Esophagus squamous epithelium (tissue), 5 donors: ENCODE data around the gene FGD4. TPM values are rescaled to one million over a fixed set of nuclear protein-coding genes. Genes with fewer than 3 reads are reported as not detected.

Experiments
- DNase-seq: peaks from one replicate; lab custom pipeline; 2025; lab: John Stamatoyannopoulos, UW
- H3K27ac ChIP-seq, 4 donors: fragments of 200-600 bp; sonication (generic); one replicate each; pipeline ENCODE4 v1.5.1; 2016 to 2019; ENCODE audit warnings: mild to moderate bottlenecking in 1 of 4
- H3K27me3 ChIP-seq, 4 donors: fragments of 200-600 bp; sonication (generic); 1 replicate in 3 of 4; 2 replicates in 1 of 4; pipeline versions ENCODE4 v1.5.1 to v1.6.0; 2017 to 2021; ENCODE audit warnings: antibody characterized with exemption in 1 of 4
- H3K36me3 ChIP-seq, 3 donors: fragments of 200-600 bp; sonication (generic); one replicate each; pipeline ENCODE4 v1.5.1; 2016 to 2019
- H3K4me1 ChIP-seq, 3 donors: fragments of 200-600 bp; sonication (generic); one replicate each; pipeline ENCODE4 v1.5.1; 2017 to 2019
- H3K4me3 ChIP-seq, 4 donors: fragments of 200-600 bp; sonication (generic); 1 replicate in 3 of 4; 2 replicates in 1 of 4; pipeline ENCODE4 v1.5.1; 2016 to 2019; ENCODE audit warnings: mild to moderate bottlenecking in 2 of 4, moderate library complexity in 1 of 4
- H3K9me3 ChIP-seq, 3 donors: fragments of 200-600 bp; sonication (generic); one replicate each; pipeline ENCODE4 v1.5.1; 2016 to 2019
- CTCF ChIP-seq, 6 experiments: fragments of 450-650 bp in 4 of 6; fragments of 200-600 bp in 2 of 6; sonication (generic) in 2 of 6; IDR thresholded peaks; one replicate each; pipeline ENCODE4 v1.5.1; 2016 to 2019; ENCODE audit warnings: antibody characterized with exemption in 6 of 6, mild to moderate bottlenecking in 4 of 6, moderate library complexity in 4 of 6
- POLR2A ChIP-seq, 4 donors: fragments of 450-650 bp; IDR thresholded peaks; one replicate each; pipeline ENCODE4 v1.6.1; 2017; ENCODE audit warnings: antibody characterized with exemption in 4 of 4, mild to moderate bottlenecking in 4 of 4, moderate library complexity in 3 of 4
- WGBS, 2 donors: methylation state at CpG; one replicate each; pipeline ENCODE4 v1.1.5; 2018; 5-methylcytosine and 5-hydroxymethylcytosine counted together
- intact Hi-C: fragments of 100-400 bp; cut with DNase I; formaldehyde crosslinking; loops from one replicate; pipeline ENCODE4 v1.15.0; 2022
- total RNA-seq, 4 donors: library from RNA; depleted of rRNA; stranded (reverse); fragments of >200 nt; gene quantifications; one replicate each; pipeline ENCODE4 v1.1.0, GENCODE V29; 2016
- donor health status: DM: yes; HTN: yes; CAD: no.

The FGD4 gene
- total RNA-seq, 4 donors from 2014 or later = 17.0 to 49.8 (median 25.6) TPM

GRCh38 chr12:32618115-32618514, 218.8 kb downstream of the FGD4 start:
- Histone ChIP-seq H3K27me3 (no peaks in the 10 kb centered on the region), H3K4me3 (no peak overlapping the region), H3K36me3 (peaks cover 0 to 98% (median 0%) of the 10 kb centered on the region in 3 donors), H3K27ac (no peak overlapping the region), H3K9me3 (no peaks in the 10 kb centered on the region), H3K4me1 (no peaks in the 10 kb centered on the region)
- no peak for DNase-seq
- intact Hi-C loops = no loop called here
- TF ChIP-seq POLR2A (IDR thresholded peaks at IDR 0.05) = no peak
- no peak for TF ChIP-seq CTCF (IDR thresholded peaks at IDR 0.05)
- 73 to 81% methylated on average over 3 of the region's 3 CpGs for WGBS, 2 donors

GRCh38 chr12:32627976-32628375, 228.6 kb downstream of the FGD4 start:
- WGBS, 2 donors = 94 to 97% methylated on average over 4 of the region's 4 CpGs
- Histone ChIP-seq H3K4me3 (no peak overlapping the region), H3K9me3 (no peaks in the 10 kb centered on the region), H3K27me3 (no peaks in the 10 kb centered on the region), H3K27ac (no peak overlapping the region), H3K4me1 (no peaks in the 10 kb centered on the region), H3K36me3 (peaks cover 0 to 98% (median 13%) of the 10 kb centered on the region in 3 donors)
- intact Hi-C loops = no loop called here
- no peak for TF ChIP-seq CTCF (IDR thresholded peaks at IDR 0.05)
- no peak for TF ChIP-seq POLR2A (IDR thresholded peaks at IDR 0.05)
- DNase-seq = no peak

- Histone ChIP-seq H3K36me3 (peaks cover 4 to 96% (median 11%) of the 10 kb centered on the region in 3 donors), H3K27me3 (no peaks in the 10 kb centered on the region), H3K27ac (no peak overlapping the region), H3K4me3 (no peak overlapping the region), H3K9me3 (peaks cover 0 to 4% (median 0%) of the 10 kb centered on the region in 3 donors), H3K4me1 (no peaks in the 10 kb centered on the region)
- no peak for TF ChIP-seq POLR2A (IDR thresholded peaks at IDR 0.05)
- no peak for TF ChIP-seq CTCF (IDR thresholded peaks at IDR 0.05)
- no peak for DNase-seq
- intact Hi-C loops = no loop called here
- WGBS, 2 donors = 96% methylated on average over 6 of the region's 6 CpGs
Observed at GRCh38 chr12:32641287-32641901, 242.0 kb downstream of the FGD4 start.

- 82 to 84% methylated on average over 2 of the region's 2 CpGs for WGBS, 2 donors
- TF ChIP-seq POLR2A (IDR thresholded peaks at IDR 0.05) (no peak), CTCF (IDR thresholded peaks at IDR 0.05) (no peak)
- intact Hi-C loops = no loop called here
Observed at GRCh38 chr12:32644431-32644830, 245.1 kb downstream of the FGD4 start.

DNA sequence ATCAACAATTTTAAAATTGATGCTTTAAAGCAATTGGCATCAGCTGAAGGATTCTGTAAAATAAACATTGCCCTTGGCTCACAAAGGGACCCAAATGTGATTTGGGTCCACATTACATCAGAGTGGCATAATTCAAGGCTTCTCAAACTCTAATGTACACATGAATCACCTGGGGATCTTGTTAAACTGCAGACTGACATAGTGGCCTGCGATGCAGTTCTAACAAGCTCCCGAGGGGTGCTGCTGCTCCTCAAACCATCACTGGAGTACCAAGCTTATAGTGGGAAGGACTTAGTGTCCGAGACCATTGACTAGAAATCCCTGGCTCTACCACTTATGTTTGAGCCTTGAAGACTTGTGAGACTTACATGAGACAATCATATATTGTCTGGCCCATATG, 247.9 kb downstream of the FGD4 start:
- H3K9me3 ChIP-seq = no peaks in the 10 kb centered on the region
- no peak for DNase-seq
- no peaks in the 10 kb centered on the region for H3K4me1 ChIP-seq
- 75 to 88% methylated on average over 3 of the region's 3 CpGs for WGBS, 2 donors
- TF ChIP-seq CTCF (IDR thresholded peaks at IDR 0.05) (no peak), POLR2A (IDR thresholded peaks at IDR 0.05) (no peak)
- no peaks in the 10 kb centered on the region for H3K27me3 ChIP-seq
- H3K27ac ChIP-seq = no peak overlapping the region
- no peak overlapping the region for H3K4me3 ChIP-seq
- peaks cover 0 to 38% (median 0%) of the 10 kb centered on the region in 3 donors for H3K36me3 ChIP-seq
- intact Hi-C loops = no loop called here

More at GRCh38 chr12:32644431-32644830, 245.1 kb downstream of the FGD4 start:
- Histone ChIP-seq H3K36me3 (peaks cover 4 to 67% (median 8%) of the 10 kb centered on the region in 3 donors), H3K27me3 (no peaks in the 10 kb centered on the region), H3K9me3 (no peaks in the 10 kb centered on the region), H3K4me1 (no peaks in the 10 kb centered on the region), H3K27ac (no peak overlapping the region), H3K4me3 (no peak overlapping the region)
- no peak for DNase-seq
